IPS-11a (cell line): ENCODE results near the gene TMEM35A.
"Not testable (repeated sequence)": the region's sequence is repeated elsewhere in the genome, so short reads cannot be mapped to it uniquely, and the experiment has no call there.

ENCODE experiments used
- H3K4me3 ChIP-seq: one replicate; pipeline ENCODE4 v1.5.1; 2013; ENCODE audit warnings: low read depth, low read length, control low read depth

The TMEM35A gene

GRCh38 chrX:101078716-101079598 is at the start of gene TMEM35A:
Gene TMEM35A (plus strand): TSS chrX:101078879. CDS start chrX:101079003, 124 bp downstream.
- peak within 1 kb of the TSS; percentile 61 for H3K4me3 ChIP-seq

- H3K4me3 ChIP-seq = no peak overlapping the region
Observed at GRCh38 chrX:101029665-101030064, 49.0 kb upstream of the TMEM35A start.

- no peak overlapping the region for H3K4me3 ChIP-seq
Observed at GRCh38 chrX:101037231-101037630, 41.4 kb upstream of the TMEM35A start.

- H3K4me3 ChIP-seq = no peak overlapping the region
Observed at GRCh38 chrX:101040197-101040596, 38.5 kb upstream of the TMEM35A start.

- peak overlapping the region; percentile 51 for H3K4me3 ChIP-seq
Observed at GRCh38 chrX:101051153-101051548, 27.5 kb upstream of the TMEM35A start.

GRCh38 chrX:101051549-101052302 is 27.0 kb upstream of the TMEM35A start, which contains the start of gene TRMT2B:
Gene TRMT2B (minus strand): TSS chrX:101052111. CDS start chrX:101042289, 9,822 bp downstream.
- H3K4me3 ChIP-seq = peak within 1 kb of the TSS; percentile 51

GRCh38 chrX:101056551-101056950 is 22.1 kb upstream of the TMEM35A start:
- not testable (repeated sequence) for H3K4me3 ChIP-seq

GRCh38 chrX:101057093-101057714 is 21.5 kb upstream of the TMEM35A start:
- H3K4me3 ChIP-seq = no peak overlapping the region

GRCh38 chrX:101062176-101062575 is 16.5 kb upstream of the TMEM35A start:
- no peak overlapping the region for H3K4me3 ChIP-seq

GRCh38 chrX:101071582-101071981 is 7.1 kb upstream of the TMEM35A start:
- no peak overlapping the region for H3K4me3 ChIP-seq

GRCh38 chrX:101079736-101080270 is 1.1 kb downstream of the TMEM35A start:
- H3K4me3 ChIP-seq = no peak overlapping the region

GRCh38 chrX:101080326-101081124 is 1.8 kb downstream of the TMEM35A start:
- no peak overlapping the region for H3K4me3 ChIP-seq

- H3K4me3 ChIP-seq = no peak overlapping the region
Observed at GRCh38 chrX:101081231-101081630, 2.6 kb downstream of the TMEM35A start.

- no peak overlapping the region for H3K4me3 ChIP-seq
Observed at GRCh38 chrX:101091817-101092216, 13.1 kb downstream of the TMEM35A start.

GRCh38 chrX:101097546-101098453 is 19.1 kb downstream of the TMEM35A start, which contains the start of gene CENPI:
Gene CENPI (plus strand): TSS chrX:101098204. CDS start chrX:101101071, 2,867 bp downstream.
- H3K4me3 ChIP-seq = peak within 1 kb of the TSS; percentile 61

- no peak overlapping the region for H3K4me3 ChIP-seq
Observed at GRCh38 chrX:101108284-101108683, 29.6 kb downstream of the TMEM35A start.

- H3K4me3 ChIP-seq = no peak overlapping the region
Observed at GRCh38 chrX:101117701-101118100, 39.0 kb downstream of the TMEM35A start.

- no peak overlapping the region for H3K4me3 ChIP-seq
Observed at GRCh38 chrX:101136235-101136634, 57.6 kb downstream of the TMEM35A start.
